ENCODE results near the gene ENTPD8. TPM values are rescaled to one million over a fixed set of nuclear protein-coding genes. Genes with fewer than 3 reads are reported as not detected.
"Not testable (repeated sequence)": the region's sequence is repeated elsewhere in the genome, so short reads cannot be mapped to it uniquely, and the experiment has no call there.

Gene ENTPD8
- total RNA-seq, 2 experiments from 2014 or later, result not detected

GRCh38 chr9:137410236-137410890 is 30.8 kb downstream of the ENTPD8 start:
- not testable (repeated sequence) for H3K9me3 Mint-ChIP-seq, H3K27me3 Mint-ChIP-seq, H3K36me3 Mint-ChIP-seq, DNase-seq, H3K27ac Mint-ChIP-seq, H3K4me3 Mint-ChIP-seq, H3K4me1 Mint-ChIP-seq

GRCh38 chr9:137409515-137409914 is 31.6 kb downstream of the ENTPD8 start:
- H3K4me3 Mint-ChIP-seq, result no peak overlapping the region

GRCh38 chr9:137408651-137409405 is 32.3 kb downstream of the ENTPD8 start:
- peaks cover 2% of the 10 kb centered on the region for H3K4me1 Mint-ChIP-seq
- no peaks in the 10 kb centered on the region for H3K9me3 Mint-ChIP-seq
- no peak for DNase-seq
- H3K4me3 Mint-ChIP-seq, result no peak overlapping the region
- no peaks in the 10 kb centered on the region for H3K36me3 Mint-ChIP-seq
- H3K27ac Mint-ChIP-seq, result no peak overlapping the region
- H3K27me3 Mint-ChIP-seq, result peaks cover 6% of the 10 kb centered on the region

More at GRCh38 chr9:137409515-137409914, 31.6 kb downstream of the ENTPD8 start:
- Mint-ChIP-seq H3K9me3 (no peaks in the 10 kb centered on the region), H3K27me3 (peaks cover 6% of the 10 kb centered on the region), H3K36me3 (peaks cover 1% of the 10 kb centered on the region), H3K27ac (no peak overlapping the region), H3K4me1 (peaks cover 2% of the 10 kb centered on the region)
- DNase-seq, result no peak

GRCh38 chr9:137407590-137408300 is 33.4 kb downstream of the ENTPD8 start:
- Mint-ChIP-seq H3K27ac (no peak overlapping the region), H3K36me3 (no peaks in the 10 kb centered on the region), H3K27me3 (peaks cover 6% of the 10 kb centered on the region), H3K9me3 (no peaks in the 10 kb centered on the region), H3K4me1 (no peaks in the 10 kb centered on the region), H3K4me3 (no peak overlapping the region)
- DNase-seq, result no peak

- DNase-seq, result peak; percentile 78
- peaks cover 6% of the 10 kb centered on the region for H3K27me3 Mint-ChIP-seq
- no peak overlapping the region for H3K4me3 Mint-ChIP-seq
- H3K36me3 Mint-ChIP-seq, result peaks cover 6% of the 10 kb centered on the region
- H3K4me1 Mint-ChIP-seq, result no peaks in the 10 kb centered on the region
- H3K27ac Mint-ChIP-seq, result no peak overlapping the region
- H3K9me3 Mint-ChIP-seq, result no peaks in the 10 kb centered on the region
These were observed 34.1 kb downstream of the ENTPD8 start for GRCh38 chr9:137406876-137407589.

GRCh38 chr9:137406085-137406760 is 34.9 kb downstream of the ENTPD8 start:
- Mint-ChIP-seq H3K27me3 (peaks cover 6% of the 10 kb centered on the region), H3K9me3 (no peaks in the 10 kb centered on the region), H3K27ac (no peak overlapping the region), H3K4me1 (no peaks in the 10 kb centered on the region), H3K4me3 (no peak overlapping the region), H3K36me3 (peaks cover 6% of the 10 kb centered on the region)
- DNase-seq, result no peak

- Mint-ChIP-seq H3K9me3 (no peaks in the 10 kb centered on the region), H3K36me3 (peaks cover 6% of the 10 kb centered on the region)
These were observed 35.5 kb downstream of the ENTPD8 start for GRCh38 chr9:137405677-137406081.

GRCh38 chr9:137404961-137405567 is 36.1 kb downstream of the ENTPD8 start:
- Mint-ChIP-seq H3K27ac (no peak overlapping the region), H3K4me3 (no peak overlapping the region), H3K27me3 (peaks cover 6% of the 10 kb centered on the region), H3K9me3 (no peaks in the 10 kb centered on the region), H3K4me1 (no peaks in the 10 kb centered on the region), H3K36me3 (peaks cover 8% of the 10 kb centered on the region)
- DNase-seq, result no peak

More at GRCh38 chr9:137405677-137406081, 35.5 kb downstream of the ENTPD8 start:
- H3K27ac Mint-ChIP-seq, result no peak overlapping the region
- peaks cover 6% of the 10 kb centered on the region for H3K27me3 Mint-ChIP-seq
- no peak for DNase-seq
- no peaks in the 10 kb centered on the region for H3K4me1 Mint-ChIP-seq
- H3K4me3 Mint-ChIP-seq, result no peak overlapping the region

- H3K27me3 Mint-ChIP-seq, result peaks cover 6% of the 10 kb centered on the region
- peaks cover 9% of the 10 kb centered on the region for H3K36me3 Mint-ChIP-seq
- H3K4me3 Mint-ChIP-seq, result no peak overlapping the region
- H3K9me3 Mint-ChIP-seq, result no peaks in the 10 kb centered on the region
- DNase-seq, result no peak
- no peak overlapping the region for H3K27ac Mint-ChIP-seq
- H3K4me1 Mint-ChIP-seq, result peaks cover 3% of the 10 kb centered on the region
These were observed 37.9 kb downstream of the ENTPD8 start for GRCh38 chr9:137403269-137403668.

GRCh38 chr9:137402746-137403145 is 38.4 kb downstream of the ENTPD8 start:
- Mint-ChIP-seq H3K4me1 (peaks cover 8% of the 10 kb centered on the region), H3K27me3 (peaks cover 6% of the 10 kb centered on the region), H3K36me3 (peaks cover 9% of the 10 kb centered on the region), H3K9me3 (no peaks in the 10 kb centered on the region), H3K4me3 (no peak overlapping the region), H3K27ac (no peak overlapping the region)
- DNase-seq, result no peak

GRCh38 chr9:137398561-137399468 is 42.3 kb downstream of the ENTPD8 start:
- H3K27ac Mint-ChIP-seq, result no peak overlapping the region
- H3K36me3 Mint-ChIP-seq, result peaks cover 9% of the 10 kb centered on the region
- no peaks in the 10 kb centered on the region for H3K27me3 Mint-ChIP-seq
- peaks cover 16% of the 10 kb centered on the region for H3K4me1 Mint-ChIP-seq
- no peak for DNase-seq
- H3K4me3 Mint-ChIP-seq, result no peak overlapping the region
- H3K9me3 Mint-ChIP-seq, result no peaks in the 10 kb centered on the region

GRCh38 chr9:137397675-137398423 is 43.3 kb downstream of the ENTPD8 start:
- peak; percentile 49 for DNase-seq

More at GRCh38 chr9:137397675-137398423, 43.3 kb downstream of the ENTPD8 start:
- Mint-ChIP-seq H3K36me3 (peaks cover 9% of the 10 kb centered on the region), H3K9me3 (no peaks in the 10 kb centered on the region), H3K4me1 (peaks cover 16% of the 10 kb centered on the region), H3K4me3 (no peak overlapping the region), H3K27ac (peak overlapping the region; percentile 74), H3K27me3 (no peaks in the 10 kb centered on the region)
